Renal pelvis (tissue), 12 donors: ENCODE results near the gene TRDMT1. TPM values are rescaled to one million over a fixed set of nuclear protein-coding genes. Genes with fewer than 3 reads are reported as not detected.

Experiments
- DNase-seq: peaks from one replicate; pipeline ENCODE4 v3.0.0-alpha.2; 2013
- long read RNA-seq, 16 experiments: transcript quantifications; one replicate each; lab custom pipeline, GENCODE V29; 2026
- polyA plus RNA-seq, 3 donors: library from polyadenylated mRNA; unstranded; fragments of 120-200 nt; gene quantifications; one replicate each; pipeline ENCODE4 v1.2.1, GENCODE V29; 2013; ENCODE audit not compliant: insufficient read length in 3 of 3

TRDMT1 gene
- polyA plus RNA-seq = 10 to 100 TPM in 2 of 3 donors, 1 to 10 TPM in 1; 9.0 to 12.9 (median 10.9) TPM
- long read RNA-seq, donor 1, full-length matches to known transcripts = 2 of 3,055 reads
- long read RNA-seq, donor 1, partial matches to known transcripts = 1,413 of 3,055 reads
- long read RNA-seq, donor 1, other reads (novel, unspliced or antisense) = 1,640 of 3,055 reads
- long read RNA-seq, donor 2, partial matches to known transcripts = 0 of 1 reads
- long read RNA-seq, donor 2, other reads (novel, unspliced or antisense) = 0 of 1 reads
- long read RNA-seq, donor 3 = 0 reads
- long read RNA-seq, donor 4 = 0 reads
- long read RNA-seq, donor 5, partial matches to known transcripts = 0 of 1 reads
- long read RNA-seq, donor 5, other reads (novel, unspliced or antisense) = 0 of 1 reads
- long read RNA-seq, donor 6, full-length matches to known transcripts = 4 of 4 reads
- long read RNA-seq, donor 6, partial matches to known transcripts = 0 of 4 reads
- long read RNA-seq, donor 6, other reads (novel, unspliced or antisense) = 0 of 4 reads
- long read RNA-seq, donor 7, partial matches to known transcripts = 0 of 2 reads
- long read RNA-seq, donor 7, other reads (novel, unspliced or antisense) = 0 of 2 reads
- long read RNA-seq, donor 8 = 0 reads
- long read RNA-seq, donor 9, partial matches to known transcripts = 0 of 2 reads
- long read RNA-seq, donor 9, other reads (novel, unspliced or antisense) = 0 of 2 reads
- long read RNA-seq, donor 10, full-length matches to known transcripts = 1 of 1 reads
- long read RNA-seq, donor 10, partial matches to known transcripts = 0 of 1 reads
- long read RNA-seq, donor 10, other reads (novel, unspliced or antisense) = 0 of 1 reads
- long read RNA-seq, donor 11, full-length matches to known transcripts = 2 of 2 reads
- long read RNA-seq, donor 11, partial matches to known transcripts = 0 of 2 reads
- long read RNA-seq, donor 11, other reads (novel, unspliced or antisense) = 0 of 2 reads
- long read RNA-seq, donor 12 = 0 reads
- long read RNA-seq, donor 13 = 0 reads
- long read RNA-seq, donor 14 = 0 reads
- long read RNA-seq, donor 15 = 0 reads
- long read RNA-seq, donor 16, partial matches to known transcripts = 0 of 3 reads
- long read RNA-seq, donor 16, other reads (novel, unspliced or antisense) = 0 of 3 reads

DNA sequence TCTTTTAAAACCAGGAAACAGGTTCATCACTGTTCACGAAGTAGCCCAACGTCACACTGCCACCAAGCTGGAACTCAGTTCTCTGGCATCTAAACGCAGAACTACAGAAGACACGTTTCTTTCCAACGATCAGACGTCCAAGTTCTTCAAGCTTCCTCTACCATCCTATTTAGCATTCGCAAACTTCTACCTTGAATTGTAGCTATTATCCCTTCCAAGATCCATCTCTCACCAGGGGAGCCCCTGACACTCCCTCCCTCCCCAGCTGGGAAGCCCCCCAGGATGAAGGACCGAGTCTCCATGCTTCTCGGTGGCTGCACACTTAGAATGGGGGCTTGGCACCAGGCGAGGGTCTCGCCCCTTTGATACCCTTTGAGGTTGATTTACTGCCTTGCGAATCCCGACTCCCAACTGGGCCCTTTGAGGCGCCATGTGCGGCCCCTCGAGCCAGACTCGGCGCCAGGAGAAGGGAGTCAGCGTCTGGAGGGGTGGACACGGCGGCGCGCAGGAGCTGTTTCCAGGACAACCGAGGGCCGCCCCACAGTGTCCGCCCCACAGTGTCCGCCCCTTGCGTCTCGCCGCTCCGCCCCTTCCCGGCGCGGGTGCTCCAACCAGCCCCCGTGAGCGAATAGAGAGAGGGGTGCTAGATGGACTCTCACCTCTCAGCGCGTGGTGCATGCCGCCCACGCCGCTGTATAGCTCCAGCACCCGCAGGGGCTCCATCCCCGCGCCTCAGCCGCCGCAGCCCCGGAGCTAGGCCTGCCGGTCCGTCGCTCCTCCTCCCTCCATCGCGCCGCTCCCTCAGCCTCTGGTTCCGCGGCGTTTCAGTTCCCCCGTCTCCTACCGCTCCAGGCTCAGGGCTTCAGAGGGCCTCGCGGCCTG is at the start of gene TRDMT1:
TSS of gene TRDMT1 (minus strand) at position 761 of the 882 bp plus-strand sequence. CDS start at position 723, 38 bp downstream.
- DNase-seq = peak; percentile 91

- no peak for DNase-seq
Measured at GRCh38 chr10:17250736-17251135, 49.3 kb upstream of the TRDMT1 start.

DNA sequence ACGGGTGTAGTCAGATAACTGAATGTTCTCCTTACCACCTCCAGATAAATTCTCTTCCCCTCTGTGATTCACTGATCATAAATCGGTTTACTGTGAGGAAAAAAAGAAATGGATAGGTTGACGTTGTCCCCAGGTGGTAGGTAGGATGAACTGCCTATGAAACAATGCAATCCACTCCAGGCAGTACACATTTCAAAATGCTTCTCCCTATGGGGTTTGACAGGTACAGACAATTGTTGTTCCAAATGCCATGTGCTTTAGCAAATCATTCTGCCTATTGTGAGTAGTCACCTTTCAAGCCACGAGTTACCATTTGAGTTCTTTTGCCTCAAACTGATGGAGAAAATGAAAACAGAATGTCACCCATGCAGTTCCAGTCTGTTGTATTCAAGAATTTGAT is 48.3 kb upstream of the TRDMT1 start:
- DNase-seq = no peak

DNA sequence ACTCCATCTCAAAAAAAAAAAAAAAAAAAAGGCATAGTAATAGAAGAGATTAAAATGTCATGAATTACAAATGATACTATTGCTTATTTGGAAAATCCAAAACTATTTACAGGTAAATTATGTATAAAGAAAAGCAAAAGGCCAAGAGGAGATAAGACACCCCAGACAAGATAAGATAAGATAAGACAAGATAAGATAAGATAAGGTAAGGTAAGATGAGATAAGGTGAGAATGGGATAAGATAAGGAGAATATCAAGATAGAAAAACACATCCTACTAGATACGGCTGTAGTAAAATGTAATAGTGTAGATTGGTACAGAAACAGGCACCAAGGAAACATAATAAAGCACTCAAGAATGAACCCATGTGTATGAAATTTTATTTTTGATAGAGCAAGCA is 47.5 kb upstream of the TRDMT1 start:
- no peak for DNase-seq

DNA sequence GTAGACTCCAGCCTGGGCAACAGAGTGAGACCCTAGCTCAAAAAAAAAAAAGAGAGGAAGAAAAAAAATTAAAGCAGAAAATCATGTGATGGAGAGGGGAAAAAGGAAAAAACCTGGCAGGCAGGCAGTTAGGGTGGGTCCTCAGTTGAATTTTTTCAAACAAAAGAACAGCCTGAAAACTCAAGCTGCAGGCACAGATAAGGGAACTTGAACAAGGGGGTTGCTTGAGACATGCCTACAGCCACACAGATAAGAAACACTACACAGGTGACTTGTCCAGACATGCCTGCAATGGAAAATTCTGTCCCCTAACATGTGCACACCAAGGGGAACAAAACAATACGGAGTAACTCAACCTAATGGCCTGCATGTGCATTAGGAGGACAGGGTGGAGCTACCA is 45.7 kb upstream of the TRDMT1 start:
- DNase-seq = no peak

DNA sequence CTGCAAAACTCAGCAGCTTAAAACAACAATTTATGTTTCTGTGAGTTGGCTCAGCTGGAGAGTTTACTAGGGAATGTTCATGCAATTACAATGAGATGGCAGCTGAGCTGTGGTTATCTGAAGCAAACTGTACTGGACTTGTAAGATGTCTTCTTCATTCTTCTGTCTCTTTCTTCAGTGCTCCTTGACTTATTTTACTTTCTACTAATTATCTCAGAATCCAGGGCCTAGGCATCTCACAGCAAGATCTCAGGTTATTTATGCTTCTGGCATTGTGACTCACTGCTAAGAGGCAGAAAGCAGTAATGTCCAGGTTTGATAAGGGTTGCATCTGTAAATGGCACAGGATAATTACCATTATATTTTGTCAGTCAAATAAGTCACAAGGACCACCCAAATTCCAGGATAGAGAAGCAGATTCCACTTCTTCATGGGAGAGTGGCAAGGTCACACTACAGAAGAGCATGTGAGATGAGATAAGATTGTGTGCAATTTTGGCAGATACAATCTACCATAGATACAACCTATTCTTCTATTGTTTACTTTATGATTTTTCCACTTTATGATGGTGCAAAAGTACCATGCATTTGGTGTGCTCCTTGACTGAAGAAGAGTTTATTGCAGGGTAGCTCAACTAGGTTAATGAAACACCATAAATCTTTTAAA is 43.4 kb upstream of the TRDMT1 start:
- no peak for DNase-seq

DNA sequence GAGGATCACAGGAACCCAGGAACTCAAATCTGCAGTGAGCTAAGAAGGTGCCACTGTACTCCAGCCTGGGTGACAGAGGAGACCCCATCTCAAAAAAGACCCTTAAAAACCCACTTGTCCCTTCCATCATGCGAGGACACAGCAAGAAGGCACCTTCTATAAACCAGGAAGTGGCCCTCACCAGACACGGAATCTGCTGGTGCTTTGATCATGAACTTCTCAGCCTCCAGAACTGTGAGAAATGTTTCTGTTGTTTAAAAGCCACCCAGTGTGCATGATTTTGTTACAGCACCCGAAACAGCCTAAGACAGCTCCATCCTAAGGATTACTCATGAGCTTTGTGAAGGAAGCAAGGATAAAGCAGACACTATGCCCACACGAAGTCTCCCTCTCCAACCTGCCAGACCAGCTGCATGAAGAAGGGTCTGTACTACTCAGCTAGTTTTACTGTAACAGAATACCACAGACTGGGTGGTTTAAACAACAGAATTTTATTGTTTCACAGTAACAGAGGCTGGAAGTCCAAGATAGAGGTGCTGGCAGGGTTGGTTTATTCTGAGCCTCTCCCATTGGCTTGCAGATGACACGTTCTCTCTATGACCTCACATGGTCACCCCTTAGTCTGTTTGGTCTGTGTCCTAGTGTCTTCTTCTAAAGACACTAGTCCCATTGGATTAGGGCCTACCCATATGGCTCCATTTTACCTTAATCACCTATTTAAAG is 40.3 kb upstream of the TRDMT1 start:
- DNase-seq = no peak

GRCh38 chr10:17240616-17241015 is 39.1 kb upstream of the TRDMT1 start:
- DNase-seq = no peak

DNA sequence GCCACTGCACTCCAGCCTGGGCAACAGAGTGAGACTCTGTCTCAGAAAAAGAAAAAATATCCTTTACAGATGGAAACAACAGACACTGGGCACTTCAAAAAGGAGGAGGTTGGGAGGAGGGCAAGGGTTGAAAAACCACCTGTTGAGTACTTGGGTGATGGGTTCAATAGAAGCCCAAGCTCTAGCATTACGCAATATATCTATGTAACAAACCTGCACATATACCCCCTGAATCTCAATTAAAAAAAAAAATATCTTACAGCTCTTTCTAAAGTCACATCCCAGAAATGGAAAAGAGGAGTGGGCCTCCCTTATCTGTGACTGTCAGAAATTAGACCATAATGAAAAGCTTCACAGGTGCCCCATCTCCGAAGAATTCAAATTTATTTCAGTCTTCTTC is 38.6 kb upstream of the TRDMT1 start:
- no peak for DNase-seq

DNA sequence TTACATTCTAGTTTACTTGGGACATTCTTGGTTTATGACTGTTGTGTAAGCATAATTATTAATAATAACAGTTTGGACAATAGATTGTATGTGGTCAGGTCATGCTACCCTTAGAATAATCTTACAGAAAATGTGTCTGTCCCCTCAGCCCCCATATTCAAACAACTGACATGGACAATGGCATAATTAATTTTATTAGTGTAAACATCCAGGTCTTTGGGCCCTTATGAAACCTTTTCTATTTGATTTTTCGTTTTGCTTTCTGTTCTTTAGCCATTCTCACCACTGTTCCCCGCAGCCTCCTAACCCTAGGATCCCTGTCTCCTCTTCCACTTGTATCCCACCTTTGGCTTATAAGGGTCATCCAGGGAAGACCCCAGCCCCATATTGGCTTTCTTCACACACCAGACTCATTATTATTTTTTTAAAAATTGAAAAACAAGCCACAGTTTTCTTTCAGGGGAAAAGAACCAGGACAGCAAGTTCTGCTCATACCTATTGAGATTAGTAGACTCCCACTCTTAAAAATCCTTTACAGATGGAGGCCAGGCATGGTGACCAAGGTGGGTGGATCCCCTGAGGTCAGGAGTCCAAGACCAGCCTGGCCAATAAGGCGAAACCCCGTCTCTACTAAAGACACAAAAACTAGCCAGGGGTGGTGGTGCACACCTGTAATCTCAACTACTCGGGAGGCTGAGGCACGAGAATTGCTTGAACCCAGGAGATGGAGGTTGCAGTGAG is 38.0 kb upstream of the TRDMT1 start:
- DNase-seq = no peak

- no peak for DNase-seq
Measured at GRCh38 chr10:17238445-17239291, 37.2 kb upstream of the TRDMT1 start.

GRCh38 chr10:17237915-17238444 is 36.5 kb upstream of the TRDMT1 start:
- no peak for DNase-seq

DNA sequence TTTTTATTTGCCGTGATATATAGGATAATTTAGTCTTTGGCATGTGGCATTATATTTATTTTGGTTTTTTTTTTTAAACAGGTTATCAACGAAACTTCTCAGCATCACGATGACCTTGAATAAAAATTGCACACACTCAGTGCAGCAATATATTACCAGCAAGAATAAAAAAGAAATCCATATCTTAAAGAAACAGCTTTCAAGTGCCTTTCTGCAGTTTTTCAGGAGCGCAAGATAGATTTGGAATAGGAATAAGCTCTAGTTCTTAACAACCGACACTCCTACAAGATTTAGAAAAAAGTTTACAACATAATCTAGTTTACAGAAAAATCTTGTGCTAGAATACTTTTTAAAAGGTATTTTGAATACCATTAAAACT is 35.7 kb upstream of the TRDMT1 start:
- DNase-seq = no peak

GRCh38 chr10:17236468-17237148 is 35.1 kb upstream of the TRDMT1 start:
- no peak for DNase-seq

GRCh38 chr10:17235136-17235535 is 33.7 kb upstream of the TRDMT1 start:
- no peak for DNase-seq

- DNase-seq = no peak
Measured at GRCh38 chr10:17234431-17234945, 33.0 kb upstream of the TRDMT1 start.

DNA sequence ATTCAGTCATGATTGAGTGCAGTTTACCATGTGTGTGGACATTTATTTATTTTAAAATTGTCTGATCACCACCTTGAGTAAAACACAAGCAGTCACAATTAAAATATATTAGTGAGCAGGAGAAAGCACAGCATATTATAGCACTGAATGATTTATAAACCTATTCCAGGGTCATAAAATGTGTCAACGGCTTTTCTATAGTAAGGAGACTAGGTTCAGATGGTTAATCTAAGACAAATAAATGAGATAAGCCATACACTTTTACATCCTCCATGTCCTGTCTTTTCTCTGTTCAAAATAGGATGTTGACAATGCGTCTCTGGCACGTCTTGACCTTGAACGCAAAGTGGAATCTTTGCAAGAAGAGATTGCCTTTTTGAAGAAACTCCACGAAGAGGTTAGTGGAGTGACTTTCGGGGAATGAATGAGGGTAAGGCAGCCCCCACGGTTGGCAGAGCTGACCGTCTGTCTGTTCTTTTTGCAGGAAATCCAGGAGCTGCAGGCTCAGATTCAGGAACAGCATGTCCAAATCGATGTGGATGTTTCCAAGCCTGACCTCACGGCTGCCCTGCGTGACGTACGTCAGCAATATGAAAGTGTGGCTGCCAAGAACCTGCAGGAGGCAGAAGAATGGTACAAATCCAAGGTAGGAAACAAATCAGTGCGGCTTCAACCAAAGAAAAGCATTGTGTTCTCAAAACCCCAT is 32.0 kb upstream of the TRDMT1 start:
- DNase-seq = no peak
